K562 (cell line): ENCODE data around the gene RASSF3. TPM values are rescaled to one million over a fixed set of nuclear protein-coding genes. Genes with fewer than 3 reads are reported as not detected.

Experiments used
- ATAC-seq: fragments of 200-7000 bp; cut with Tn5 transposase; 3 replicates; pipeline ENCODE4 v1.9.1; 2020; ENCODE audit warnings: moderate library complexity
- BruUV-seq: library from RNA; stranded (reverse); fragments of 400-500 nt; replicated peaks from 2 replicates; lab custom pipeline; 2021; lab: Mats Ljungman, UMichigan
- CTCF ChIA-PET: fragments of 300-600 bp; formaldehyde crosslinking; extraction: SDS; loops from one replicate; lab custom pipeline; 2021; ENCODE audit warnings: low intra/inter-chr PET ratio; lab: Yijun Ruan, JAX
- POLR2A ChIA-PET: fragments of 300-600, 350-650 bp; sonication (Branson Sonifier 250); formaldehyde crosslinking; extraction: SDS; loops from one replicate; lab custom pipeline; 2021; ENCODE audit warnings: antibody characterized with exemption, inconsistent platforms; lab: Yijun Ruan, JAX
- DNase-seq, 4 experiments: peaks; one replicate each; pipeline versions ENCODE4 v3.0.0 to v3.0.0-alpha.2; 2011 to 2018; ENCODE audit warnings: low spot score in 3 of 4, mixed read lengths in 3 of 4; ENCODE audit errors: extremely low read depth in 1 of 4
- FAIRE-seq: peaks from 2 replicates; lab custom pipeline; 2011; peaks lifted over from hg19 to GRCh38; lab: Jason Lieb, UNC
- H2AFZ ChIP-seq: 2 replicates; pipeline ENCODE4 v1.6.0; 2011; ENCODE audit warnings: low read depth, low read length, control low read depth, inconsistent platforms
- H3K27ac ChIP-seq: fragments of 200-600 bp; 3 replicates; pipeline ENCODE4 v1.8.0; 2011; ENCODE audit warnings: low read depth, mild to moderate bottlenecking, control low read depth, inconsistent platforms, low read length, moderate library complexity, mixed read lengths; ENCODE audit errors: extremely low read depth
- H3K27me3 ChIP-seq, 2 experiments: fragments of 300-600 bp in 1 of 2; 2 replicates in 1 of 2; 3 replicates in 1 of 2; pipeline versions ENCODE4 v1.6.0 to v1.8.0; 2011; ENCODE audit warnings: inconsistent platforms in 2 of 2, low read length in 2 of 2, mild to moderate bottlenecking in 1 of 2, mixed read lengths in 1 of 2, moderate library complexity in 1 of 2; ENCODE audit not compliant: control insufficient read depth in 2 of 2, insufficient read depth in 2 of 2
- H3K36me3 ChIP-seq: fragments of 300-600 bp; 3 replicates; pipeline ENCODE4 v1.8.0; 2011; ENCODE audit warnings: mild to moderate bottlenecking, low read length, inconsistent platforms; ENCODE audit not compliant: control insufficient read depth, insufficient read depth
- H3K4me1 ChIP-seq, 2 experiments: fragments of 200-600 bp in 1 of 2; replicated peaks in 1 of 2; 2 replicates in 1 of 2; 3 replicates in 1 of 2; pipeline versions ENCODE4 v1.5.1 to v1.8.0; 2011; ENCODE audit warnings: inconsistent platforms in 2 of 2, low read length in 2 of 2, mild to moderate bottlenecking in 1 of 2, mixed read lengths in 1 of 2, moderate library complexity in 1 of 2; ENCODE audit not compliant: control insufficient read depth in 2 of 2, insufficient read depth in 2 of 2
- H3K4me2 ChIP-seq: 2 replicates; pipeline ENCODE4 v1.6.1; 2011; ENCODE audit warnings: low read length, control low read depth, inconsistent platforms, mixed read lengths; ENCODE audit not compliant: insufficient read depth
- H3K4me3 ChIP-seq: fragments of 200-600 bp; sonication (generic), shearing (Covaris generic); 2 replicates; pipeline ENCODE4 v1.5.1; 2016; ENCODE audit warnings: control low read depth, inconsistent platforms
- H3K79me2 ChIP-seq: fragments of 200-600 bp; 3 replicates; pipeline ENCODE4 v1.8.0; 2011; ENCODE audit warnings: low read length, inconsistent platforms; ENCODE audit not compliant: control insufficient read depth, insufficient read depth
- H3K9ac ChIP-seq, 2 experiments: 2 replicates each; pipeline versions ENCODE4 v1.6.0 to v1.6.1; 2011; ENCODE audit warnings: low read depth in 2 of 2, low read length in 2 of 2, control low read depth in 1 of 2, inconsistent platforms in 1 of 2, mild to moderate bottlenecking in 1 of 2, mixed read lengths in 1 of 2; ENCODE audit not compliant: insufficient read depth in 1 of 2
- H3K9me1 ChIP-seq: one replicate; pipeline ENCODE4 v1.6.0; 2011; ENCODE audit warnings: inconsistent platforms, mild to moderate bottlenecking, low read length, moderate library complexity; ENCODE audit not compliant: control insufficient read depth, insufficient read depth
- H3K9me3 ChIP-seq: replicated peaks from 2 replicates; pipeline ENCODE4 v1.5.1; 2011; ENCODE audit warnings: low read depth, low read length, inconsistent platforms; ENCODE audit not compliant: control insufficient read depth, insufficient read depth
- H4K20me1 ChIP-seq: replicated peaks from 2 replicates; pipeline ENCODE4 v1.6.1; 2011; ENCODE audit warnings: low read length, inconsistent platforms, mixed read lengths; ENCODE audit not compliant: control insufficient read depth, insufficient read depth
- BRF1 ChIP-seq: IDR thresholded peaks from 3 replicates; pipeline ENCODE4 v1.6.1; 2011; ENCODE audit warnings: borderline replicate concordance, mild to moderate bottlenecking; ENCODE audit not compliant: insufficient read length; ENCODE audit errors: extremely low read depth
- CEBPB ChIP-seq: fragments of 450-650 bp; IDR thresholded peaks from 2 replicates; pipeline ENCODE4 v1.6.1; 2016; ENCODE audit warnings: missing genetic modification characterization, missing compliant biosample characterization
- E2F6 ChIP-seq, 2 experiments: IDR thresholded peaks; 2 replicates each; pipeline ENCODE4 v1.6.1; 2011; ENCODE audit warnings: borderline replicate concordance in 1 of 2, control low read depth in 1 of 2, low read depth in 1 of 2, low read length in 1 of 2, mild to moderate bottlenecking in 1 of 2, mixed read lengths in 1 of 2, moderate library complexity in 1 of 2; ENCODE audit not compliant: insufficient read depth in 1 of 2, insufficient read length in 1 of 2, poor library complexity in 1 of 2, severe bottlenecking in 1 of 2; ENCODE audit errors: extremely low read depth in 1 of 2
- EWSR1 ChIP-seq: fragments of 450-650 bp; IDR thresholded peaks from 2 replicates; pipeline ENCODE4 v1.6.1; 2018; ENCODE audit warnings: borderline replicate concordance, mild to moderate bottlenecking, low read depth, moderate library complexity; ENCODE audit not compliant: partially characterized antibody
- FOS ChIP-seq: IDR thresholded peaks from 3 replicates; pipeline ENCODE4 v1.6.1; 2011; ENCODE audit not compliant: insufficient read length; ENCODE audit errors: extremely low read depth
- GATAD2B ChIP-seq: fragments of 450-650 bp; IDR thresholded peaks from 2 replicates; pipeline ENCODE4 v1.6.1; 2017; ENCODE audit warnings: mild to moderate bottlenecking, borderline replicate concordance
- RFX7 ChIP-seq: fragments of 250-450 bp; sonication (Bioruptor Pico); IDR thresholded peaks from 2 replicates; pipeline ENCODE4 v1.5.1; 2021; ENCODE audit warnings: mild to moderate bottlenecking
- SNRNP70 ChIP-seq: fragments of 200-400 bp; formaldehyde crosslinking; optimal IDR thresholded peaks from 2 replicates; pipeline ENCODE3; 2017; ENCODE audit warnings: low read depth, low read length
- WGBS: fragments of 100-300 bp; shearing (Covaris generic); methylation state at CpG from one replicate; pipeline ENCODE4 v1.1.6; 2016; ENCODE audit warnings: low coverage, mixed read lengths; ENCODE audit not compliant: insufficient coverage; ENCODE audit errors: missing lambda C conversion rate; 5-methylcytosine and 5-hydroxymethylcytosine counted together
- in situ Hi-C: fragments of 300-500 bp; cut with MboI; formaldehyde crosslinking; loops from 4 replicates; pipeline ENCODE4 v1.15.0; 2018; ENCODE audit warnings: inconsistent platforms, mixed read lengths
- intact Hi-C: fragments of 100-400 bp; cut with micrococcal nuclease; formaldehyde crosslinking; loops from 2 replicates; pipeline ENCODE4 v1.14.2; 2022
- polyA plus RNA-seq, 8 experiments: library from polyadenylated mRNA; depleted of rRNA in 4 of 8; stranded (reverse) in 5 of 8; unstranded in 3 of 8; fragments of >200 nt; fragmentation: Nextera tagmentation in 2 of 8; fragmentation: Illumina TruSeq in 1 of 8; extraction: Ambion mirVana in 2 of 8; extraction: Trizol in 1 of 8; gene quantifications; 2 replicates each; pipeline versions ENCODE4 v1.2.1 to v1.2.3, GENCODE V29; 2011 to 2014; ENCODE audit warnings: inconsistent platforms in 1 of 8, missing spikeins in 1 of 8
- total RNA-seq, 7 experiments: library from RNA; depleted of rRNA in 6 of 7; stranded (reverse); fragments of >200 nt in 6 of 7; fragmentation: Illumina TruSeq in 2 of 7; extraction: Trizol in 2 of 7; gene quantifications; 2 replicates each; pipeline versions ENCODE4 v1.2.1 to v1.2.3, GENCODE V29; 2011 to 2021; ENCODE audit warnings: low replicate concordance in 1 of 7

RASSF3 gene
- total and polyA plus RNA-seq, 9 of the 15 experiments (the other 6 are each of a cell fraction or from before 2014, with no cell fraction given): 3.7 to 39.2 (median 20.2) TPM

DNA sequence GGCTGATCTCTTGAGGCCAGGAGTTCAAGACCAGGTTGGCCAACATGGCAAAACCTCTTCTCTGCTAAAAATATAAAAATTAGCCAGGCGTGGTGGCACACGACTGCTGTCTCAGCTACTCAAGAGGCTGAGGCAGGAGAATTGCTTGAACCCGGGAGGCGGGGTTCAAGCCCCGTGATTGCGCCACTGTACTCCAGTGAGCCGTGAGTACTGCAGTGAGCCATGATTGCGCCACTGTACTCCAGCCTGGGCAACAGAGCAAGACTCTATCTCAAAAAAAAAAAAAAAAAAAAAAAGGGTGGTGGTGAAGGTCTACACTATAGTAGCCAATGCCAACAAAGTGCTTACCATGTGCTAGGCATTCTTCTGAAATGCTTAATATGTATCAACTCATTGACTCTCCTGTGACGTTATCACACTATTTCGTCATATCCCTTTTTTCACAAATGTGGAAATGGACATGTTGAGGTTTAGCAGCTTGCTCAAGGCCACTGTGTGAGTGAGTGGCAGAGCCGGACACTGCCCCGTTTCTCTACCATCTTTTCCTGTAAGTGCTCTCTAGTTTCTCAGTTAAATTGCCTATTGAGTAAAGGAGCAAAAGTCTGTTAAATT, 89.3 kb downstream of the RASSF3 start:
- Histone ChIP-seq H3K27me3 (no peaks in the 10 kb centered on the region), H3K4me1 (peaks cover 2 to 4% of the 10 kb centered on the region in 2 experiments; a peak in 3 of 5 replicates), H3K36me3 (peaks cover 43% of the 10 kb centered on the region), H3K4me3 (no peak overlapping the region), H3K9me3 (no peaks in the 10 kb centered on the region), H4K20me1 (no peaks in the 10 kb centered on the region), H3K9me1 (no peaks in the 10 kb centered on the region), H3K27ac (no peak overlapping the region), H3K9ac (no peak overlapping the region), H2AFZ (no peak overlapping the region), H3K4me2 (no peak overlapping the region), H3K79me2 (no peaks in the 10 kb centered on the region)
- POLR2A ChIA-PET: interaction anchor here (0.5 kb wide), 1 partner anchor 37 kb away, joined by 3 read pairs; no protein-coding TSS in a partner anchor
- DNase-seq (no peak), FAIRE-seq (no peak), ATAC-seq (no peak)
- CTCF ChIA-PET: interaction anchor here (0.6 kb wide), 1 partner anchor 188 kb away, joined by 3 read pairs; no protein-coding TSS in a partner anchor
- BruUV-seq: no TSS peak
- intact Hi-C loops (loop anchor here (5.0 kb wide), 2 partner anchors 72 to 87 kb away; partner anchors contain the start of gene RASSF3), in situ Hi-C loops (no loop called here)
- TF ChIP-seq RFX7 (CRISPR knock-in tag): no peak
- TF ChIP-seq CEBPB: peak; percentile 71; the same call in 1 of the 2 replicates
- TF ChIP-seq E2F6 (IDR thresholded peaks at IDR 0.05; ENCODE audit: borderline replicate concordance in 1 of 2, extremely low read depth in 1 of 2, insufficient read depth in 1 of 2, insufficient read length in 1 of 2, low read depth in 1 of 2, low read length in 1 of 2, poor library complexity in 1 of 2, severe bottlenecking in 1 of 2): no peak
- TF ChIP-seq EWSR1: no peak
- no peak for TF ChIP-seq SNRNP70
- no peak for TF ChIP-seq GATAD2B
- no peak for TF ChIP-seq BRF1
- TF ChIP-seq FOS: no peak
- 94% methylated on average over 12 of the region's 12 CpGs for WGBS
